HL-60 (cell line): ENCODE data around the gene SLA2.

Experiments
- DNase-seq, 2 experiments: peaks; one replicate each; pipeline ENCODE4 v3.0.0-alpha.2; 2010 to 2020; ENCODE audit warnings: low read depth in 1 of 2, low spot score in 1 of 2
- H3K27ac ChIP-seq: fragments of 250-450 bp; sonication (Bioruptor Pico); replicated peaks from 2 replicates; pipeline ENCODE4 v1.5.1; 2020; ENCODE audit warnings: mild to moderate bottlenecking, moderate library complexity
- H3K27me3 ChIP-seq: fragments of 250-450 bp; sonication (Bioruptor Pico); 2 replicates; pipeline ENCODE4 v1.5.1; 2021; ENCODE audit warnings: mild to moderate bottlenecking, moderate library complexity; ENCODE audit not compliant: insufficient read depth, poor library complexity, severe bottlenecking
- H3K4me3 ChIP-seq: replicated peaks from 2 replicates; pipeline ENCODE4 v1.5.1; 2011; ENCODE audit warnings: mild to moderate bottlenecking, control low read depth, low read length; ENCODE audit not compliant: insufficient read depth
- GABPA ChIP-seq: IDR thresholded peaks from 2 replicates; pipeline ENCODE4 v1.6.1; 2012; ENCODE audit warnings: low read depth
- POLR2AphosphoS5 ChIP-seq: IDR thresholded peaks from 2 replicates; pipeline ENCODE4 v1.6.1; 2012; ENCODE audit warnings: low read depth
- SPI1 ChIP-seq: IDR thresholded peaks from 2 replicates; pipeline ENCODE4 v1.6.1; 2012; ENCODE audit warnings: low read depth, mild to moderate bottlenecking, borderline replicate concordance
- TF ChIP-seq, protein P1 (sequence below): IDR thresholded peaks from one replicate; pipeline ENCODE4 v1.5.1; 2011; ENCODE audit warnings: low read length, control low read depth, inconsistent platforms; ENCODE audit not compliant: insufficient read depth
- TF ChIP-seq, protein P2 (sequence below): IDR thresholded peaks from 2 replicates; pipeline ENCODE4 v1.6.1; 2012; ENCODE audit warnings: low read depth; ENCODE audit not compliant: insufficient replicate concordance

Gene SLA2

DNA sequence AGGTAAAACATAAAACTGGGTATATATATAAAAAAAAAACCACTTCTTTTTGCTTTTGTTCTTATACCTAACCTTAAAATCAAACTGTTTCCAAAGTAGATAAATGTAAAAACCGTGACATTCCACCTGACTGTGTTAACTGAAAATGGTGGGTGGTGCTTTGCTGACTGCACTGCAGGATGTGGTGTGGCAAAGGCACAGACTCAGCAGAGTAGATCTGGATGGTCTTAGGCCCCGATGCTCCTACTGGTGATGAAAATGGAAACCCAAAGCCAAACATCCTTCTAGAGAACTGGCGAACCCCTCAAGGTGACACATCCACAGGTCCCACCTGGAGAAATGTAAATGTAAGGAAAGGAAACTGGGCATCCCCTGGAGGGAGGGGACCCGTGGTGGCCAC, 63.7 kb downstream of the SLA2 start:
- H3K27me3 ChIP-seq: no peaks in the 10 kb centered on the region
- no peak for DNase-seq
- no peak for TF ChIP-seq SPI1
- TF ChIP-seq GABPA: no peak
- TF ChIP-seq, protein P1, sequence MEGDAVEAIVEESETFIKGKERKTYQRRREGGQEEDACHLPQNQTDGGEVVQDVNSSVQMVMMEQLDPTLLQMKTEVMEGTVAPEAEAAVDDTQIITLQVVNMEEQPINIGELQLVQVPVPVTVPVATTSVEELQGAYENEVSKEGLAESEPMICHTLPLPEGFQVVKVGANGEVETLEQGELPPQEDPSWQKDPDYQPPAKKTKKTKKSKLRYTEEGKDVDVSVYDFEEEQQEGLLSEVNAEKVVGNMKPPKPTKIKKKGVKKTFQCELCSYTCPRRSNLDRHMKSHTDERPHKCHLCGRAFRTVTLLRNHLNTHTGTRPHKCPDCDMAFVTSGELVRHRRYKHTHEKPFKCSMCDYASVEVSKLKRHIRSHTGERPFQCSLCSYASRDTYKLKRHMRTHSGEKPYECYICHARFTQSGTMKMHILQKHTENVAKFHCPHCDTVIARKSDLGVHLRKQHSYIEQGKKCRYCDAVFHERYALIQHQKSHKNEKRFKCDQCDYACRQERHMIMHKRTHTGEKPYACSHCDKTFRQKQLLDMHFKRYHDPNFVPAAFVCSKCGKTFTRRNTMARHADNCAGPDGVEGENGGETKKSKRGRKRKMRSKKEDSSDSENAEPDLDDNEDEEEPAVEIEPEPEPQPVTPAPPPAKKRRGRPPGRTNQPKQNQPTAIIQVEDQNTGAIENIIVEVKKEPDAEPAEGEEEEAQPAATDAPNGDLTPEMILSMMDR: no peak
- no peak for TF ChIP-seq POLR2AphosphoS5
- TF ChIP-seq, protein P2, sequence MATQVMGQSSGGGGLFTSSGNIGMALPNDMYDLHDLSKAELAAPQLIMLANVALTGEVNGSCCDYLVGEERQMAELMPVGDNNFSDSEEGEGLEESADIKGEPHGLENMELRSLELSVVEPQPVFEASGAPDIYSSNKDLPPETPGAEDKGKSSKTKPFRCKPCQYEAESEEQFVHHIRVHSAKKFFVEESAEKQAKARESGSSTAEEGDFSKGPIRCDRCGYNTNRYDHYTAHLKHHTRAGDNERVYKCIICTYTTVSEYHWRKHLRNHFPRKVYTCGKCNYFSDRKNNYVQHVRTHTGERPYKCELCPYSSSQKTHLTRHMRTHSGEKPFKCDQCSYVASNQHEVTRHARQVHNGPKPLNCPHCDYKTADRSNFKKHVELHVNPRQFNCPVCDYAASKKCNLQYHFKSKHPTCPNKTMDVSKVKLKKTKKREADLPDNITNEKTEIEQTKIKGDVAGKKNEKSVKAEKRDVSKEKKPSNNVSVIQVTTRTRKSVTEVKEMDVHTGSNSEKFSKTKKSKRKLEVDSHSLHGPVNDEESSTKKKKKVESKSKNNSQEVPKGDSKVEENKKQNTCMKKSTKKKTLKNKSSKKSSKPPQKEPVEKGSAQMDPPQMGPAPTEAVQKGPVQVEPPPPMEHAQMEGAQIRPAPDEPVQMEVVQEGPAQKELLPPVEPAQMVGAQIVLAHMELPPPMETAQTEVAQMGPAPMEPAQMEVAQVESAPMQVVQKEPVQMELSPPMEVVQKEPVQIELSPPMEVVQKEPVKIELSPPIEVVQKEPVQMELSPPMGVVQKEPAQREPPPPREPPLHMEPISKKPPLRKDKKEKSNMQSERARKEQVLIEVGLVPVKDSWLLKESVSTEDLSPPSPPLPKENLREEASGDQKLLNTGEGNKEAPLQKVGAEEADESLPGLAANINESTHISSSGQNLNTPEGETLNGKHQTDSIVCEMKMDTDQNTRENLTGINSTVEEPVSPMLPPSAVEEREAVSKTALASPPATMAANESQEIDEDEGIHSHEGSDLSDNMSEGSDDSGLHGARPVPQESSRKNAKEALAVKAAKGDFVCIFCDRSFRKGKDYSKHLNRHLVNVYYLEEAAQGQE: no peak
- no peak overlapping the region for H3K4me3 ChIP-seq
- H3K27ac ChIP-seq: no peak overlapping the region

DNA sequence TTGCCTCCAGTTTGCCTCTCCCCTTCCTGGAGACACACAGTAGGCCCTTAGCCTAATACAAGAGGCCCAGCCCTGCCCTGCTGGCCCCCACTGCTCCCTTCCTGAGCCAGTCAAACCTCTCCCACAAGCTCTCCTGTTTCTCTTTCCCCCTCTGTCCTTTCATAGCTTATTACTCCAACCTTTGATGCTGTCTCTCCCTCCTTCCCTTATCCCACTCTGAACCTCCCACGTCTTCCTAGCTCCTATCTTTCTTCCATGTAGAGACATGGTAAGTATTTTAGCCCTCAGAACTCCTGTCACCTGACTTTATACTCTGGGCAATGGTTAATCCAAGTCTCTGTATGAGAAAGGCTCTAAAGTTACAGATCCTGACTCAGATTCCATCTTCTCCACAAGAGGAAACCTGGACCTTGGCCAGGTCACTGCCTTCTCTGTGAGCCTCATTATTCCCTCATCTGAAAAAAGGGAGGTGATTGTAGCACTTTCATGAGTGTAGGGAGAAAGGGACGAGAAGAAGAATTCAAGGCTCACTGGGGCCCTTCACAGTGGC, 65.9 kb downstream of the SLA2 start:
- TF ChIP-seq GABPA (no peak), POLR2AphosphoS5 (no peak), SPI1 (no peak)
- TF ChIP-seq, protein P2: no peak
- TF ChIP-seq, protein P1: no peak
- DNase-seq: no peak
- Histone ChIP-seq H3K27me3 (no peaks in the 10 kb centered on the region), H3K4me3 (no peak overlapping the region), H3K27ac (no peak overlapping the region)

DNA sequence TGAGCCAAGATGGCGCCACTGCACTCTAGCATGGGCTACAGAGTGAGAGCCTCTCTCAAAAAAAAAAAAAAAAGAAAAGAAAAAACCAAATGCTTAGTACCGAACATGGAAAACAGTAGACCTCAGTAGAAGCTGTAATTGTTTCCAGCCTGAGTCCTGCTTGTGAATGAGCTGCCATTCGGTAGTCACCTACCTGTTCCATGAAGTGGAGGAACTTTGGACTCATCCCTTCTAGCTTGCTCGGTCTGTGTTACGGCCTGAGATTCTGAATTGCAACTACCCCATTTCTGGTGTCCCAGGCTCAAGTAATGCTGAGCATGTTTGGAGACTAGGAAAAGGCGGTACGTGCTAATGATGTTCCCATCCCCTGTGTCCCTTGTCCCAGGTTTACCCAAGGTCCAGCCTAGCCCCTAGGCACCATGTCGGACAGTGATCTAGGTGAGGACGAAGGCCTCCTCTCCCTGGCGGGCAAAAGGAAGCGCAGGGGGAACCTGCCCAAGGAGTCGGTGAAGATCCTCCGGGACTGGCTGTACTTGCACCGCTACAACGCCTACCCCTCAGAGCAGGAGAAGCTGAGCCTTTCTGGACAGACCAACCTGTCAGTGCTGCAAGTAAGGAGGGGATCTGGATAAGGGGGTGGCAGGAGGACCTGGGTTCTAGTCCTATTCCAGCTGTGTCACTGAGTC, 67.5 kb downstream of the SLA2 start:
- H3K27me3 ChIP-seq: no peaks in the 10 kb centered on the region
- TF ChIP-seq SPI1 (no peak), GABPA (no peak), POLR2AphosphoS5 (no peak)
- TF ChIP-seq, protein P1: no peak
- TF ChIP-seq, protein P2: no peak
- no peak overlapping the region for H3K4me3 ChIP-seq
- H3K27ac ChIP-seq: no peak overlapping the region
- no peak for DNase-seq
